ENCODE data around the gene LDLRAD3. TPM values are rescaled to one million over a fixed set of nuclear protein-coding genes. Genes with fewer than 3 reads are reported as not detected.

The LDLRAD3 gene
- polyA plus RNA-seq, 1 of the 3 experiments (the other 2 are of a cell fraction): 10.6 TPM

GRCh38 chr11:36162006-36162882 is 218.4 kb downstream of the LDLRAD3 start:
- no peaks in the 10 kb centered on the region for H3K9me3 ChIP-seq
- H3K4me3 ChIP-seq (ENCODE audit: low read depth in 2 of 2, low read length in 1 of 2): no peak overlapping the region; a peak in 1 of 4 replicates
- peak; percentile 58 for DNase-seq
- peaks cover 39 to 63% of the 10 kb centered on the region in 2 experiments; a peak in 3 of 4 replicates for H3K4me1 ChIP-seq (ENCODE audit: control insufficient read depth in 1 of 2, insufficient read depth in 2 of 2, low read depth in 1 of 2, low read length in 1 of 2)
- no peaks in the 10 kb centered on the region for H3K36me3 ChIP-seq (replicated peaks in 1 of 2; ENCODE audit: control insufficient read depth in 1 of 2, insufficient read depth in 2 of 2, low read length in 1 of 2)
- H3K79me2 ChIP-seq (ENCODE audit: insufficient read depth): no peaks in the 10 kb centered on the region
- 88% methylated on average over 8 of the region's 10 CpGs for WGBS (ENCODE audit: low lambda C conversion rate)
- no peaks in the 10 kb centered on the region for H3K9me2 ChIP-seq
- peaks cover 23% of the 10 kb centered on the region for H3F3A ChIP-seq (replicated peaks; ENCODE audit: insufficient read depth)
- 0 out of 2 replicates have a peak, but pooled peaks have one; percentile 6 for TF ChIP-seq TCF12 (IDR thresholded peaks at IDR 0.05)
- no peak for TF ChIP-seq ELF1 (IDR thresholded peaks at IDR 0.05)
- TF ChIP-seq USF2 (IDR thresholded peaks at IDR 0.05; ENCODE audit: borderline replicate concordance, low read depth, low read length): no peak
- no peak for TF ChIP-seq FOSL2 (IDR thresholded peaks at IDR 0.05; ENCODE audit: borderline replicate concordance, low read depth)
- no peak for TF ChIP-seq USF1 (IDR thresholded peaks at IDR 0.05; ENCODE audit: borderline replicate concordance, low read depth)
- ChIA-PET CTCF (interaction anchor here (0.6 to 2.3 kb wide), 15 partner anchors 12 to 785 kb away, joined by 3 to 8 read pairs (median 3); no protein-coding TSS in a partner anchor), POLR2A (interaction anchor here (0.5 to 1.1 kb wide), 3 partner anchors 10 to 70 kb away, joined by 3 to 4 read pairs (median 3); no protein-coding TSS in a partner anchor)
- no peak overlapping the region for H2AFZ ChIP-seq (ENCODE audit: low read depth)
- no peak overlapping the region for H3K4me2 ChIP-seq
- H4K20me1 ChIP-seq (ENCODE audit: insufficient read depth): peaks cover 3% of the 10 kb centered on the region; the same call in 1 of the 2 replicates
- H3K27me3 ChIP-seq (ENCODE audit: insufficient read depth): no peaks in the 10 kb centered on the region
- H3K27ac ChIP-seq (ENCODE audit: low read depth in 2 of 2, low read length in 1 of 2): peak overlapping the region in 1 of 2 experiments; percentile 99; a peak in 2 of 4 replicates
- no peak overlapping the region for H3K9ac ChIP-seq

- Histone ChIP-seq H4K20me1 (ENCODE audit: insufficient read depth) (peaks cover 3% of the 10 kb centered on the region; the same call in 1 of the 2 replicates), H3K9me2 (no peaks in the 10 kb centered on the region), H3K9me3 (no peaks in the 10 kb centered on the region), H3K27ac (ENCODE audit: low read depth in 2 of 2, low read length in 1 of 2) (peak overlapping the region in 1 of 2 experiments; percentile 99; a peak in 2 of 4 replicates), H3K36me3 (replicated peaks in 1 of 2; ENCODE audit: control insufficient read depth in 1 of 2, insufficient read depth in 2 of 2, low read length in 1 of 2) (no peaks in the 10 kb centered on the region), H3K27me3 (ENCODE audit: insufficient read depth) (no peaks in the 10 kb centered on the region), H3F3A (replicated peaks; ENCODE audit: insufficient read depth) (peaks cover 23% of the 10 kb centered on the region), H2AFZ (ENCODE audit: low read depth) (no peak overlapping the region), H3K79me2 (ENCODE audit: insufficient read depth) (no peaks in the 10 kb centered on the region), H3K9ac (no peak overlapping the region), H3K4me1 (ENCODE audit: control insufficient read depth in 1 of 2, insufficient read depth in 2 of 2, low read depth in 1 of 2, low read length in 1 of 2) (peaks cover 37 to 63% of the 10 kb centered on the region in 2 experiments; a peak in 3 of 4 replicates), H3K4me3 (ENCODE audit: low read depth in 2 of 2, low read length in 1 of 2) (no peak overlapping the region), H3K4me2 (no peak overlapping the region)
- WGBS (ENCODE audit: low lambda C conversion rate): 62% methylated on average over 5 of the region's 5 CpGs
- ChIA-PET POLR2A (interaction anchor here (0.8 to 1.1 kb wide), 2 partner anchors 11 to 34 kb away, joined by 3 to 4 read pairs; no protein-coding TSS in a partner anchor), CTCF (interaction anchor here (0.6 to 2.3 kb wide), 17 partner anchors 13 to 786 kb away, joined by 3 to 8 read pairs (median 3); no protein-coding TSS in a partner anchor)
- peak; percentile 62 for DNase-seq
- peak; percentile 73 for TF ChIP-seq CHD2 (IDR thresholded peaks at IDR 0.05; ENCODE audit: low read length, partially characterized antibody)
- no peak for TF ChIP-seq FOXM1 (IDR thresholded peaks at IDR 0.05; ENCODE audit: low read depth)
- no peak for TF ChIP-seq POLR2AphosphoS5 (IDR thresholded peaks at IDR 0.05; ENCODE audit: low read depth, low read length)
- TF ChIP-seq TEAD4 (IDR thresholded peaks at IDR 0.05; ENCODE audit: borderline replicate concordance, insufficient read depth): no peak; the same call in 1 of the 2 replicates
- TF ChIP-seq MEF2A (IDR thresholded peaks at IDR 0.05; ENCODE audit: borderline replicate concordance, low read depth): no peak
- peak; percentile 95 for TF ChIP-seq GATA2 (CRISPR knock-in tag; IDR thresholded peaks at IDR 0.05)
- peak; percentile 88 for TF ChIP-seq FOXJ3 (CRISPR knock-in tag; IDR thresholded peaks at IDR 0.05)
- TF ChIP-seq PBX3 (IDR thresholded peaks at IDR 0.05): peak; percentile 19; the same call in 1 of the 2 replicates
- peak; percentile 30 for TF ChIP-seq RAD21 (IDR thresholded peaks at IDR 0.05; ENCODE audit: low read length)
- no peak for TF ChIP-seq SIN3A (IDR thresholded peaks at IDR 0.05; ENCODE audit: borderline replicate concordance, low read depth, low read length)
- TF ChIP-seq RCOR1 (IDR thresholded peaks at IDR 0.05; ENCODE audit: low read length): peak; percentile 94
- peak; percentile 32; the same call in 1 of the 2 replicates for TF ChIP-seq TCF12 (IDR thresholded peaks at IDR 0.05)
- 0 out of 2 replicates have a peak, but pooled peaks have one; percentile 7 for TF ChIP-seq SMC3 (IDR thresholded peaks at IDR 0.05; ENCODE audit: low read depth, low read length)
- TF ChIP-seq NFIC (IDR thresholded peaks at IDR 0.05; ENCODE audit: borderline replicate concordance): peak; percentile 68
- TF ChIP-seq RXRA (IDR thresholded peaks at IDR 0.05; ENCODE audit: borderline replicate concordance, low read depth): no peak
- TF ChIP-seq ELF1 (IDR thresholded peaks at IDR 0.05): no peak
- TF ChIP-seq FOSL2 (IDR thresholded peaks at IDR 0.05; ENCODE audit: borderline replicate concordance, low read depth): no peak
- TF ChIP-seq CTCF (IDR thresholded peaks at IDR 0.05): no peak
These were observed 219.1 kb downstream of the LDLRAD3 start for GRCh38 chr11:36162883-36163434.

All from SK-N-SH (cell line).